Colonic mucosa (tissue), 4 donors: ENCODE measurements around the gene RPP40. TPM values are rescaled to one million over a fixed set of nuclear protein-coding genes. Genes with fewer than 3 reads are reported as not detected.

Experiments used
- DNase-seq: peaks from one replicate; pipeline ENCODE4 v3.0.0-alpha.2; 2020
- H3K27ac ChIP-seq: fragments of 200-600 bp; one replicate; pipeline ENCODE4 v1.8.0; 2021
- H3K27me3 ChIP-seq: fragments of 200-600 bp; one replicate; pipeline ENCODE4 v1.8.0; 2021
- H3K36me3 ChIP-seq: fragments of 200-600 bp; one replicate; pipeline ENCODE4 v1.8.0; 2021
- H3K4me1 ChIP-seq: fragments of 200-600 bp; one replicate; pipeline ENCODE4 v1.8.0; 2021; ENCODE audit warnings: mild to moderate bottlenecking
- H3K4me3 ChIP-seq: fragments of 200-600 bp; one replicate; pipeline ENCODE4 v1.8.0; 2021
- H3K9ac ChIP-seq, 2 donors: one replicate each; pipeline ENCODE4 v1.7.0; 2013; ENCODE audit warnings: control low read depth in 2 of 2, low read depth in 2 of 2, low read length in 2 of 2
- H3K9me3 ChIP-seq: fragments of 200-600 bp; one replicate; pipeline ENCODE4 v1.8.0; 2021
- intact Hi-C: fragments of 100-400 bp; cut with DNase I; formaldehyde crosslinking; loops from one replicate; pipeline ENCODE4 v1.14.1; 2022
- total RNA-seq, 2 donors: library from RNA; stranded (reverse); fragmentation: NEBNext Ultra II Directional in 1 of 2; extraction: Animal tissue kit (Norgen Biotek cat#: 25700) in 1 of 2; gene quantifications; one replicate each; pipeline ENCODE4 v1.2.1, GENCODE V29; 2021
- TF ChIP-seq, protein P1 (sequence below): fragments of 200-600 bp; IDR thresholded peaks from one replicate; pipeline ENCODE4 v1.8.0; 2022; ENCODE audit warnings: antibody characterized with exemption, mild to moderate bottlenecking
- donor health status: healthy.
- donor health status: DM: no; HTN: no; CAD: no.
- donor health status: DM: no; HTN: no; CAD: no.

Gene RPP40
- total RNA-seq, 2 donors from 2014 or later: 4.4 to 6.1 TPM

DNA sequence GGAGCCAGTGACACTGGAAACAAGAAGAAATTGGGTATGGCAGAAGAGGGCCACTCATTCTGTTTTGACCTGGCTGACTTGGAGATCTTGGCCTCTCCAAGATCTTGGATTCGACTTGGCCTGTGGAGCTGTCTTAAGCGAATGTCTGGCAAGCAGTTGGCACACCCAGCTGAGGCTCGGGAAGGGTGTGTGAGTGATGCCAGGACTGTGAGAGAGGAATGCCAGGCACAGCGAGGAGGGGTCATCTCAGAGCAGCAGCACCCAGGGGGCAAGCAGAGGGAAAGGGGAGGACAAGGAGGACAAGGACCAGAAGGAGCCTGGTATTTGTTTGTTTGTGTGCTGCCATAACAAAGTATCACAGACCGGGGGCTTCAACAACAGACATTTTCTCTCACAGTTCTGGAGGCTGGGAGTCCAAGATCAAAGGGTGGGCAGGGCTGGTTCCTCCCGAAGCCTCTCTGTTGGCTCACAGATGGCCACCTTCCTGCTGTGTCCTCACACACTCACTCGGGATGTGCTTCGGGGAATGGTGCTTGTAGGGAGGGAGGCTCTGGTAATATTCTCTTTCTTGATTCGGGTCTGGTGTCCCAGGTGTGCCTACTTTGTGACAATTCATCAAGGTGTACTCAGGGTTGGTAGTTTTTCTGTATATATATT, 33.0 kb downstream of the RPP40 start:
- Histone ChIP-seq H3K36me3 (no peaks in the 10 kb centered on the region), H3K4me1 (no peaks in the 10 kb centered on the region), H3K4me3 (no peak overlapping the region), H3K9ac (no peak overlapping the region), H3K27me3 (no peaks in the 10 kb centered on the region), H3K27ac (no peak overlapping the region), H3K9me3 (no peaks in the 10 kb centered on the region)
- intact Hi-C loops: no loop called here
- DNase-seq: no peak
- TF ChIP-seq, protein P1, sequence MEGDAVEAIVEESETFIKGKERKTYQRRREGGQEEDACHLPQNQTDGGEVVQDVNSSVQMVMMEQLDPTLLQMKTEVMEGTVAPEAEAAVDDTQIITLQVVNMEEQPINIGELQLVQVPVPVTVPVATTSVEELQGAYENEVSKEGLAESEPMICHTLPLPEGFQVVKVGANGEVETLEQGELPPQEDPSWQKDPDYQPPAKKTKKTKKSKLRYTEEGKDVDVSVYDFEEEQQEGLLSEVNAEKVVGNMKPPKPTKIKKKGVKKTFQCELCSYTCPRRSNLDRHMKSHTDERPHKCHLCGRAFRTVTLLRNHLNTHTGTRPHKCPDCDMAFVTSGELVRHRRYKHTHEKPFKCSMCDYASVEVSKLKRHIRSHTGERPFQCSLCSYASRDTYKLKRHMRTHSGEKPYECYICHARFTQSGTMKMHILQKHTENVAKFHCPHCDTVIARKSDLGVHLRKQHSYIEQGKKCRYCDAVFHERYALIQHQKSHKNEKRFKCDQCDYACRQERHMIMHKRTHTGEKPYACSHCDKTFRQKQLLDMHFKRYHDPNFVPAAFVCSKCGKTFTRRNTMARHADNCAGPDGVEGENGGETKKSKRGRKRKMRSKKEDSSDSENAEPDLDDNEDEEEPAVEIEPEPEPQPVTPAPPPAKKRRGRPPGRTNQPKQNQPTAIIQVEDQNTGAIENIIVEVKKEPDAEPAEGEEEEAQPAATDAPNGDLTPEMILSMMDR: no peak

DNA sequence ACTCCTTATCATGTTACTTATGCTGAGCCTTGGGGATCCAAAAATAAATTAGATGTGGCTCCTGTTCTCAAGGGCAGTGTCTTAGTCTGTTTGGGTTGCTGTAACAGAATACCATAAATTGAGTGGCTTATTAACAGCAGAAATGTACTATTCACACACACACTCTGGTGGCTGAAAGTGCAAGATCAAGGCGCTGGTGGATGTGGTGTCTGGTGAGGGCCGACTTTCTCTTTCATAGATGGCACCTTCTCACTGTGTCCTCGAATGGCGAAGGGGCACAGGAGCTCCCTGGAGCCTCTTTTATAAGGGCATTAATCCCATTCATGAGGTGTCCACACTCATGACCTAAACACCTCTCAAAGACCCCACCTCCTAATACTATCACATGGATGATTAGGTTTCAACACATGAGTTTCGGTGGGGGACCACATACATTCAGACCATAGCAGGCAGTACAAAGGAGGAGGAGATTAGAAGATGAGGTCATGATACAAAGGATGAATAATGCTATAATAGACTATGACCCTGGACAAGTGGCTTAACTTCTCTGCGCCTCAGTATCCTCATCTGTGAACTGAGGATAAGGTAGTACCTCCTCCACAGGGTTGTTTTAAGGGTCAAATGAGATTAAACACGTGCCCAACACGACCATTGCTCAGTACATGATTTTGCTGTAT, 34.1 kb downstream of the RPP40 start:
- Histone ChIP-seq H3K4me3 (no peak overlapping the region), H3K27me3 (no peaks in the 10 kb centered on the region), H3K27ac (no peak overlapping the region), H3K9me3 (no peaks in the 10 kb centered on the region), H3K4me1 (no peaks in the 10 kb centered on the region), H3K36me3 (no peaks in the 10 kb centered on the region), H3K9ac (no peak overlapping the region)
- intact Hi-C loops: no loop called here
- TF ChIP-seq, protein P1: no peak
- no peak for DNase-seq

GRCh38 chr6:4967301-4968030, 36.4 kb downstream of the RPP40 start:
- no peaks in the 10 kb centered on the region for H3K27me3 ChIP-seq
- H3K9ac ChIP-seq: no peak overlapping the region
- H3K36me3 ChIP-seq: no peaks in the 10 kb centered on the region
- H3K27ac ChIP-seq: no peak overlapping the region
- TF ChIP-seq, protein P1: no peak
- DNase-seq: no peak
- intact Hi-C loops: no loop called here
- H3K4me1 ChIP-seq: no peaks in the 10 kb centered on the region
- H3K4me3 ChIP-seq: no peak overlapping the region
- no peaks in the 10 kb centered on the region for H3K9me3 ChIP-seq

- DNase-seq: no peak
- no peaks in the 10 kb centered on the region for H3K27me3 ChIP-seq
- H3K4me3 ChIP-seq: no peak overlapping the region
- TF ChIP-seq, protein P1: no peak
- H3K4me1 ChIP-seq: no peaks in the 10 kb centered on the region
- intact Hi-C loops: no loop called here
- no peak overlapping the region for H3K9ac ChIP-seq
- no peaks in the 10 kb centered on the region for H3K9me3 ChIP-seq
- H3K27ac ChIP-seq: no peak overlapping the region
- H3K36me3 ChIP-seq: no peaks in the 10 kb centered on the region
Observed at GRCh38 chr6:4965562-4966389, 38.1 kb downstream of the RPP40 start.
